Ramos (cell line): Measurements from ENCODE around the gene KRT81.
"Not testable (repeated sequence)": the region's sequence is repeated elsewhere in the genome, so short reads cannot be mapped to it uniquely, and the experiment has no call there.

Experiments used
- in situ Hi-C: fragments of 300-500 bp; cut with MboI; formaldehyde crosslinking; loops from one replicate; pipeline ENCODE4 v1.14.3; 2022; ENCODE audit warnings: low sequenced_read_pairs; ENCODE audit not compliant: unreplicated experiment

The KRT81 gene

DNA sequence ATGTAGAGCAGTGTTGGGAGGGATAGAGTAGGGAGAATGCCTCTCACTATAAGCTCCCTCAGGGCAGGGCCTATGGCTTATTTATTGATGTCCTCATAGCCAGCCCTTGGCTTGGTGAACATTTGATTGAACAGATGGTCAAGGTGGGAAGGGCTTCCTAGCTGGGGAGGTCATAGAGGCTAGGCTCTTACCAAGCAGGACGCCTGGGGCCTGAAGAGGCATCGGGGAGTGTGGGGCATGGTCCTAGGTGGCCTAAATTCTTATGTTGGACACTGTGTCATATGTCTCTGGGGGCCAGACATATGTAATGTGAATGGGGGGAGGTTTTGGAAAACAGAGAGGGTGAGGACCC is 34.8 kb downstream of the KRT81 start:
- in situ Hi-C loops = no loop called here

DNA sequence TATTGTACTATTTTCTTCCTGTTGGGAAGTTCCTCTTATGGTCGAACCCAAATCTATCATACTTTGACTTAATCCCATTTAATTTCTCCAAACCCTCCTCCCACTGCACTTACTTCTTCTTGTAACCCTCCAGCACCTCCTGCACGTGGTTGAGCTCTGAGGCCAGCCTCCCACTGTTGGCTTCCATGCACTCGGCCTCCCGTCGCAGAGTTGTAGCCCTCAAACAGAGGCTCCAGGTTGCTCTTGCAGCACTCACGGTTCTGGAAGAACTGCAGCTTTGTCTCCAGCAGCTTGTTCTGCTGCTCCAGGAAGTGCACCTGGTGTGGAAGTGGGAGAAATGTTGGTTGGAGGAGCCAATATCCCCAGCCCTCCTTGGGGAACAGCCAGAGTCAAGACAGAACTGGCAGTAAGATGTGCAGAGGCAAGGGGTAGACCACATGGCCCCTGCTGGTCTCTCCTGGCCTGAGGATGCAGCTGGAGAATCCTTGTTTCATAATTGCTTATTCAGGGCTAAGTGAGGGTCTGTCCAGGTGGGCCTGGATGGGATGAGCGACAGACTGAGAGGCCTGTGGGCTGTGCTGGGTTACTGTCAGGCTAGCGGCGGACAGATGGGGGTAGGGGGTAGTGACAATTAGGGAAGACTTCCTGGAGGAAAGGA is 35.3 kb downstream of the KRT81 start:
- in situ Hi-C loops = no loop called here

DNA sequence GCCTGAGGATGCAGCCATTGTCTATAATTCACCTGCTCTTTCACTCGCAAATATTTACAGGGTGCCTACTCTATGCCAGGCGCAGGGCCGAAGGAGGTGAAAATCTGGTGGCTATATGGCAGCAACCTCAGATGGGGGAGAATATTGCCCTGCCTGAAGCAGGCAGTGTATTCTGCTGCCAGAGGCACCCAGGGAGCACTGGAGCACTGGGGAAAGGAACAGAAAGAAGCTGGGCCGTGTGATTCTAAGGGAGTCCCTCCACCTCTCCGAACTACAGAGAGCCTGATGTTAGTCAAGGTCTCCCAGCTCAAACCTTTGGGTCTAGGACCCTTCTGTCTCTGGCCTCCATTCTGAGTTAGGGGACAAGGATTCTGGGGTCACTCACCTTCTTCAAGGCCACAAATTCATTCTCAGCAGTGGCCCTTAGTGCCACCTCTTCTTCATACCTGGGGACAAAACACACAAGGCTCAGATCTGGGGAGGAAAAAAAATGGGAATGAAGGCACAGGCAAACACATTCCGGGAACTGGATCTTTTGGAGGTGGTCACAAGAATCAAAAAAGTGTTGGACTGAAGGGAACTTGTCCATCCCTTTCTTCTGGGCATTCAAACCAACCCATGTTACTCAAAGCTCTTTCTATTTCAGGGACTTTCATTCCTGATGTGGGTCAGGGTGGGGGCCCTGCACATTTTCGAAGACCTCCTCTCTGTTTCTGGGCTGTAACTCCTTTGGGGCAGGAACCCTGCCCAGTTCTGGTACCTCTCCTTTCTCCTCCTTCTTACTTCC is 36.2 kb downstream of the KRT81 start:
- in situ Hi-C loops = no loop called here

DNA sequence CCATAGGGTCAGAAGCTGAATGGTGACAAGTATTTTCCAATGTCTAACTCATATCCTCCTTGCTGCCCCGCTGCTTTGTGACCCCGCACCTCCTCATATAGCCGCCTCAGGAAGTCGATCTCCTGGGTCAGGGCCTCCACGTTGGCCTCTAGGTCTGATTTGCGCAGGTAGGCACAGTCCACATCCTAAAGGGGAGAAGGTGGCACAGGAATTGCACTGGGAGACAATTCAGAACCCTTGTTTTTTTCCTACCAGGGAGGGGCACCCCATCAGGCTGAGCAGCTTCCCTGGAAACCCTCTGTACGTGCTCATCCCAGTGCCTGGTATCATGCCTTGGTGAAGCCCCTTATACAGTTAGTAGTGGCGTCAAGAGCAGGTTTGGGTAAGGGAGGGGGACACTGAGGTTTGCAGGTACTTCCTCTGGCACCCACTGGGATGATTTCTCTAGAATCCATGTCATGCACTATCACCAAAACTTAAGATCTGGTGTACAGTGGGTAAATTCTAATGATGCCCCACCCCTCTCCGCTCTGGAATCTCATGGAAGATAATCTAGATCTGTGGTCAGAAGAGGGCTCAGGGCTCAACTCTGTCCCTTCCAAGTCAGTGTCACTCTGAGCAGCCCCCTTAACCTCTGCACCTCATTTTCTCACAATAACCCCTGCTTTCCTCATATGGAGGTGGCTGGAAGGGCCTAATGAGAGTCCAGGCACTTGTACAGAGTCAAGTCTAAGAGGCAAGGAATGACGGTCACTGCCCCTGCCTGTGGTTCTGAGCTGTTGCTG is 37.0 kb downstream of the KRT81 start:
- in situ Hi-C loops = no loop called here

DNA sequence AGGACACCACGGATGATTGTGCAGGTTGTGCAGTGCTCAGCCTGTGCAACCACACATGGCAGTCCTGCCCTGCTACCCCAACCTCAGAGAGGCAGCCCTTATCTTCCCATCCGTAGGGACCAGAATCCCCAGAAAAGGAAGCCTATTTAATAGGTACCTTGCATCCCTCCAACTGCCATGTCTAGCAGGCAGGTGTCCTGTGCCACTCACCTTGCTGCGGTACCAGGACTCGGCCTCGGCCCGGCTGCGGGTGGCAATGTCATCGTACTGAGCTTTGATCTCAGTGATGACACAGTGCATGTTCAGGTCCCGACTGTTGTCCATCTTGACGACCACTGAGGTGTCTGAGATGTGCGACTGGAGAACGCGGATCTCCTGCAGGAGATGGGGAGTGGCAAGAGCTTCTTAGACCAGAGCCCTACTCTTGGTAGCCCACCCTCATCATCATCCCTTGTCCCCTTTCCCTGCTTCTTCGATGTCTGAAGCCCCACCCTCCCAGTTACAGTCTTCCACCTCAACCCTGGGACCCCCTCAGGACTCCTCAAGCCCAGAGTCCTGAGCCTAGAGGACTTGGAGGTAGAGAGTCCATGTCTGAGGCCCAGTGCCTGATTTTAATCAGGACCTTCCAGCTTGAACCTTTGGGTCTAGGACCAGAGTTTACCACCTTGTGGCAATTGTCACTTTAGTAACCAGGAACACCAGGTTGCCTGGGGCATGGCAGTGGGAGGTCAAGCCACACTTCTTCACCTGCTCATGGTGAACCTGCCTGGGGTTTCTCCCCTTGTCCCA is 37.7 kb downstream of the KRT81 start:
- in situ Hi-C loops = no loop called here

DNA sequence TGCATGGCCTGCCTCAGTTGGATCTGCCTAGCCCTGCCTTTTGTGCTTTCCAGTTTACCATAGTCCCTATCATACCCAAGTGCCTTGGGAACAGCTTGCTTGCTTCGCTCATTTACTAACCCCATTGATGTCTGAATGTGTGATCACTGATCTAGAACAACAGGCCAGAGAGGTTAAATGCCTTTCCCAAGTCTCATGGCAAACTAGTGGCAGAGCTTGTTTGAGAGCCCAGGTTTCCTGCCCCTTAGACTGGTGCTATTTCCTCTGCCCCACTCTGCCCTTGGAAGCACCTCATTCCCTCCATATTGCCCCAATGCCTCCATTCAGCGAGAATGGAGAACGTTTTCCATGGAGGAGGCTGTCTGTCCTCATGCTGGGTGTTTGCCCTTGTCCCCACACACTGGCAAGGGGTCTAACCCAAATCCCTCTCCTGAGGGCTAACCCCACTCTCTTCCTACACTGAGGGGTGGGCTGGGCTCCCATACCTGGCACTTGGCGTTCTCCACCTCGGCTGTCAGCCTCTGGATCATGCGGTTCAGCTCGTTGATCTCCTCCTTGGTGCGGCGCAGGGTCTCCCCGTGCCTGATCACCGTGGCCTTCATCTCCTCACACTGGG is 38.5 kb downstream of the KRT81 start:
- in situ Hi-C loops = no loop called here

DNA sequence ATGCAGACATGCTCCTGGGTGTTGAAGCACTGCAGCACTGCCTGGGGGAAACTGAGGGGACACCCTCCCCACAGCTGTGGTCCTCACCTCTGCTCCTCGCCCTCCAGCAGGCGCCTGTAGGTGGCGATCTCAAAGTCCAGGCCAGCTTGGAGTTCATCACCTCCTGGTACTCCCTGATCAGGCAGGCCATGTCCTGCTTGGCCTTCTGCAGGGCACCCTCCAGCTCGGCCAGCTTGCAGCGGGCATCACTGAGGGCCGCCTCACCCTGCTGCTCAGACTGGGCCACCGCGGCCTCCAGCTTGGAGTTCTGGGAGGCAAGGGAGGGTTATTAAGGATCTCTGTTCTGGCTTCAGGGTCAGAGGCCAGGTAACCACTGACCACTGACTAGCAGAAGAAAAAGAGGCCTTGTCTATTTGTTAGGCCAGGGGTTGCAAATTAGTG is 39.1 kb downstream of the KRT81 start:
- in situ Hi-C loops = not testable (repeated sequence)

DNA sequence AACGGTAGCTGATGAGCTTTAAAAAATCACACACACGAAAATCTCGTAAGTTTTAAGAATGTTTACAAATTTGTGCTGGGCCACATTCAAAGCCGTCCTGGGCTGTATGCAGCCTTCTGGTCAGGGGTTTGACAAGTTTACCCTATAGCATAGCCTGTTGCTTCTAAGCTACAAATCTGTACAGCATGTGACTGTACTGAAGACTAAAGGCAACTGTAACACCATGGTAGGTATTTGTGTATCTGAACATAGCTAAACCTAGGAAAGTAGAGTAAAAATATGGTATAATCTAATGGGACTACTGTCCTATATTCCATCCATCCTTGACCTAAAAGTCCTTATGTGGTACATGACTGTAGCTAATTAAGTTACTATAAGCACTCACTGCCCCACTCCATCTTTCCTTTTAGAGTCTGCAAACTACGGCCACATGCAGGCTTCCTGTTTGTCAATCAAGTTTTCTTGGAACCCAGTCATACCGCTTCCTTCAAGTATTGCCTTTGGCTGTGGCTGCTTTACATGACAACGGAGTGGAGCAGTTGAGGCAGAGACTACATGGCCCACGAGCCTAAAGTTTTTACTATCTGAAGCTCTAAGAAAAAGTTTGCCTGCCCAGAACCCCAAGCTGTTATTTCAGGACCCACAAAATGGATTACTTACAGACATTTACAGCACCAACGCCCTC is 39.8 kb downstream of the KRT81 start:
- in situ Hi-C loops = no loop called here

DNA sequence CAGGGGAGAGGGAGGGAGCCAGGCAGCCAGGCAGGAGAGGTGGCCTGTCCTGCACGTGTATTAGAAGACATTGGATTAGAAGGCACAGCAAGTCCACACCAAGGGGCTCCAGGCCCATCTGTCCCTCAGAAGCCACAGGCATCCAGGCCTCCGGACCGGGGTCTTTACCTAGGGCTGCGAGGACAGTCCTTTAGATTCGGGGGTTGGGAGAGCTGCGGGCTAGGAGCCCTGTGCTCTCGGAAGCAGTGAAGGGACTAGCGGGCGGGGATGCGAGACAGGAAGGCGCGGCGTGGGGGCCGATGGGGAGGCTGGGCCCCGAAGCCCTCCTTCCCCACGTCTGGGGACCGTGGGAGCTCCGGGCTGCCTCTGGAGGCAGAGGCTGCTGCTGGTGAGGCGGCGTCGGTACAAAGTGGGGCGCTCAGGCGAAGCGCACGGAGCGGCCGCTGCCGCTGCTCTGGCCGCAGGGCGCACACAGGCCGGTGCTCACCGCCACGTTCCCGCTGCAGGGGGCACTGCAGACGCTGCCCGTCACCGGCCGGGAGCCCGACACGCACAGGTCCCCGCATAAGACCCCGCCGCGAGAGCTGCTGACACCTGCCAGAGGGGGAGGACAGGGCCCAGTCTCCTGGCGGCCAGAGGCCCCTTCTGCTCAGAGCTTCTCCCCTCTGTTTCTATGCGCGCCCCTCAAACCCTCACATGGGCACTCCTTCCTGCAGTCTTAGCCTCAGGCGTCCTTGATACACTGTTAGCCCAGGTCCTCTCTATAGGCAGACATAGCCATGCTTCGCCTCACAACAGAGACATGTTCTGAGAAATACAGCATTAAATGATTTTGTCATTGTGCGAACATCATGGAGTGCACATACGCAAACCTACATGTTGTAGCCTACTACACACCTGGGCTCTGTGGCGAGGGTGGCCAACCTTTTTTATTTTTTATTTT is 41.0 kb downstream of the KRT81 start:
- in situ Hi-C loops = no loop called here

DNA sequence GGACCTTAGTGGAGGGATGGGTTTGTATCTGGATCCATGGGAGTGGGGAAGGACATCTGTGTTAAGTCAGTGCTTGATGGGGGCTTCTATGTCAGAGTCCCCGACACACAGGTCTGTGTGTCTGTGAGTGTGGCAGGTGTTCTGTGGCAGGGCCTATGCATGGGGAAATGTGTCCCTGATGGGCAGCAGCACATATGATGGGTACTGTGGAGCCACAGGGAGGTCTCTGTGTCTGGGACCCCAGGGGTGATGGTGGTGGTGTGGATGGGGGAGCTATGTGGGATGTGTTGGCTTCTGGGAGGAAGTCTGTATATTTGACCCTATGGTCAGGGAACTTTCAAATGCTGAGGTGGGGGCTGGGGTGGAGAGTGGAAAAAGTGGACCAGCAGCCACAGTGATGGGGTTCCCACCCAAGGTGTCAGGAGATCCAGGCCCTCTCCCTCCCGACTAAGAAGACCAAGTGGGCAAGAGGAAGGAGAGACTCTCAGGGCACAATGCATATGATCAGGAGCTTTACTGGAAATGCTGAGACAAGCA is 41.8 kb downstream of the KRT81 start:
- in situ Hi-C loops = no loop called here

DNA sequence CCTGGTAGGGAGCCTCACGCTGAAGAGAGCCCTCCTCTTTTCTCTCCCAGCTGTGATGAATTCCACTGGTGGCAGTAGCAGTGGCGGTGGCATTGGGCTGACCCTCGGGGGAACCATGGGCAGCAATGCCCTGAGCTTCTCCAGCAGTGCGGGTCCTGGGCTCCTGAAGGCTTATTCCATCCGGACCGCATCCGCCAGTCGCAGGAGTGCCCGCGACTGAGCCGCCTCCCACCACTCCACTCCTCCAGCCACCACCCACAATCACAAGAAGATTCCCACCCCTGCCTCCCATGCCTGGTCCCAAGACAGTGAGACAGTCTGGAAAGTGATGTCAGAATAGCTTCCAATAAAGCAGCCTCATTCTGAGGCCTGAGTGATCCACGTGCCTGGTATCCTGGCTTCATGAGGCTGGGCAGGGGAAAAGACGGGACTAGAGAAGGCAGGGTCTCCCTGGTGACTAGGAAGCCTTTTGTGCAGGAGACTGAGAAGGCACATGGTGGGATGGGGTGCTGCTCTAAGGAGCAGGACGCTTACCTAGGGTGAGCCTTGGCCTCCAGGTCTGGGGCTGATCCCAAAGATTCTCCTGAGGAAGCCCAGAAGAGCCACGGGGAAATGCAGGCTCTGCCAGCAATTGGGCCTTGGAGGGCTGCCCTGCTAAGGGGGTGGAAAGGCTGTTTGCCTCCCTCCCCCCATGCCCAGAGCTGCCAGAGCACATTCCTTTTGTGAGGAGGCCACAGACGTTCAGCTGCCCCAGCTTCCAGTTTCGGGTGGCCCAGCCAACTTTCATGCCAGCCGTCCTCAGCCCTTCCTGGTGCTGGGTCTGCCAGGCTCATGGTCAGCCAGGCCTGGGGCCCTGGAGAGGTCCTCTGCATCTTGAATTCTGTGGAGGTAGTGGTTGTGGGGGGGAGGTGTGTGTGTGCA is 42.5 kb downstream of the KRT81 start:
- in situ Hi-C loops = no loop called here

DNA sequence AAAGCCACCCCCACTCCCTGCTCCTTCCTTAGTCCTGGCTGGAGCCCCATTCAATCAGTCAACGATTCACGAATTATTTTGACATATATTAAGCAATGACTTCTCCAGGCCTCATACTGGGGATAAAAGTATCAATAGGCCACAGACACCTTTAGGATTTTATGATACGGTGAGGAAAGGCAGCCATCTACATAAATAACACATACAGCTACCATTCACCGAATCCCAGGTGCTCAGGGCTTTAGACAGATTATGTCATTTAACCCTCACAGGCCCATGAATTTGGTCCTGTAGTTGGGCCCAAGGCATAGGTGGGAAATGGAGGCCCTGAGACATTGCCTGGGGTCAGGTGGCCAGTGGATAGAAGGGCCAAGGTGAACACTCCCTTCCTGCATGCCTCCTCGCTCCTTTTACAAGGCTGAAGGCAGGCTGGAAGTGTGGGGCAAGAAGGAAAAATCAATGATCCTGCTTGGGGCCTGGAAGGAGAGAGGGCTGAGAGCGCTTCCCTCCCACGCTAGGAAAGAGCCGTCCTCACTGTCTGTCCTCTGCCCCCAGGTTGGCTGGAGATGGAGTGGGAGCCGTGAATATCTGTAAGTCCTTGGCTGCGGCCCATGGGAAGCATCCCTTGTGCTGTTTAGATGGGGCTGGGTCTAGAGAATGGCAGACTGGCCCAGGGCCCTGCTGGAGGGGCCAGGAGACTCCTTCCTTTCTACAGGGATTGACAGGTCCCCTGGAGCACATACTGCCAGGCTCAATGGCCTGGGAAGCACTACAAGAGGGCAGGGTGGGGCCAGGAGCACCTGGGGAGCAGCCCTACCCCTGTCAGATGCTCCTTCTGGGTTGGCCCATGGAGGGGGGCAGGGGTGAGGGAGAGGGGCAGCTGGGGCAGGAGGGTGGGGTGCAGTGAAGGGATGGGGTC is 43.5 kb downstream of the KRT81 start:
- in situ Hi-C loops = no loop called here

DNA sequence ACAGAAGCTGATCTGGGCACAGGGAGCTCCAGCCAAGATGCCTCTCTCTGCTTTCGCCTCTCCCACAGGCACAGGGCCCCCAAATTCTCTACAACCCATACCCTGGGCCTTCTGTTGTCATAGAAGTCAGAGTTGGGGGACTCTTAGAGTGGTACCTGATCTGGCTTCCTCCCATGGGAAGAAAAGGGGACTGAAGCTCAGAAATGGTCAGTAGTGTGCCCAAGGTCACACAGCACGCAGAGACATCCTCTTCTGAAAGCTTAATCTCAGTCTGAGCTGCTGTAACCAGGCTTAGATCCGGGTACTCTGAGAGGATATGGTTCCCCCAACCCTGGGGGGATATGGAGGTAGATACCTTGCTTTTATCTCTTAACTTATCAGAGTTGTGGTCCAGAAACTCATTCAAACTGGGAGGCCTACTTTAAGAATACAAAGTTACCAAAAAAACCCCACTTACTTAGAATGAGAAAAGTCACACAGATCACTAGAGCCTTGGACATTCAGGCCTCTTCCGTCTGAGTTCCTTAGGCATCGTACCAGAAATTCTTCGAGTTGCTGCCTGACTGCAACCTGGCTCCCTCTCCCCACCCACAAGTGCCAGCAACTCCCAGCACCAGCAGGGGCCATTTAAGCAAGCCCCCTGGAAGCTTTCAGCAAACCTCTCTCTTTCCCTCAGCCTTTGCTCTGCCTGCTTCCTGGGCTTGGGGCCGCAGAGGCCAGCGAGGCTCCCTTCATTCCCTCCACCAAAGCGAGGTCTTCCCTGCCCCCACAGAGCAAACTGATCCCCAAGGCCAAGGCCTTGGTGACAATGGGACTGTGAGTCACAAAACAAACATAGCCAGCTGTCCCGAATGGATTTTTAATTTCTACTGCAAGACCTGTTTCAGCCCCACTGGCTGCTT is 44.4 kb downstream of the KRT81 start:
- in situ Hi-C loops = no loop called here

DNA sequence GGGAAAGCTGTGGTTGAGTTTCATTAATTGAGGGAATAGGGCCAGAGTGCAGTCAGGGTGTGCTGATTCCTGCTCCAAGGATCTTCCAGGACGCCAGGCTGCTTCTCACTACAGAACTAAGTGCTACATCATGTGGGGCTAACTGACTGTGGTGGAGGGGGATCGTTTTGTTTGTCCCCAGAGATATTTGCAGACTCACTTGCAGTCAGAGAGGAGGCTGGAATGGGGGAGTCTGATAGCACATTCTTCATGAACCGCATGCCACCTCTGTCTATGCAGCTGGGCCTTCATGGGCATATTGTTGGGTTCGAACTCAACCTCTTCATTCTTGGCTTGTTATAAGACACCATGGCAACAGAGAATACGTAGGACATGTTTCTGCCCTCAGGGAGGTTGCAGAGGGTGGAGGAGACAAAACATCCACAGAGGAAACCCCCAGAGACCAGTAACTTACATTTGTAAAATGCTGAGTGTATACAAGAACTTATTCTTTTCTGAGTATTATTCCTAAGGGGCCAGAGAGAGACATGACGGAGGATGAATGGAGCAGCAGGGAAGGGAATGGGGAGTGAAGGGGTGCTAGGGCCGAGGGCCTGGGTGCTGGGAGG is 45.3 kb downstream of the KRT81 start:
- in situ Hi-C loops = no loop called here
